Mucosa of descending colon (tissue), 3 donors: Measurements from ENCODE around the gene FZD2. TPM values are rescaled to one million over a fixed set of nuclear protein-coding genes. Genes with fewer than 3 reads are reported as not detected.

ENCODE experiments used
- ATAC-seq: fragments of 200-7000 bp; cut with Tn5 transposase; one replicate; pipeline ENCODE4 v1.9.1; 2020; ENCODE audit warnings: mild to moderate bottlenecking, moderate library complexity
- DNase-seq, 3 donors: peaks; one replicate each; pipeline ENCODE4 v3.0.0-alpha.2; 2020
- H3K36me3 ChIP-seq: fragments of 200-600 bp; one replicate; pipeline ENCODE4 v1.8.0; 2021; ENCODE audit warnings: low read depth, mild to moderate bottlenecking
- H3K4me1 ChIP-seq: fragments of 200-600 bp; one replicate; pipeline ENCODE4 v1.8.0; 2021; ENCODE audit warnings: low read depth, mild to moderate bottlenecking
- H3K4me3 ChIP-seq: fragments of 200-600 bp; one replicate; pipeline ENCODE4 v1.8.0; 2021; ENCODE audit warnings: mild to moderate bottlenecking
- H3K9me3 ChIP-seq: fragments of 200-600 bp; one replicate; pipeline ENCODE4 v1.8.0; 2021; ENCODE audit warnings: mild to moderate bottlenecking
- intact Hi-C, 2 donors: fragments of 100-400 bp; cut with DNase I in 1 of 2; cut with micrococcal nuclease in 1 of 2; formaldehyde crosslinking; loops; one replicate each; pipeline versions ENCODE4 v1.11.0 to v1.11.1; 2022; cut with DNase I, micrococcal nuclease
- total RNA-seq, 3 donors: library from RNA; stranded (reverse); fragmentation: NEBNext Ultra II Directional in 2 of 3; extraction: Animal tissue kit (Norgen Biotek cat#: 25700) in 2 of 3; gene quantifications; one replicate each; pipeline versions ENCODE4 v1.2.1 to v1.2.4, GENCODE V29; 2021 to 2023
- TF ChIP-seq, protein P1 (sequence below): fragments of 200-600 bp; IDR thresholded peaks from one replicate; pipeline ENCODE4 v1.8.0; 2022; ENCODE audit warnings: antibody characterized with exemption, mild to moderate bottlenecking
- donor health status: DM: no; HTN: no; CAD: no; lungs with moderate emphysema.
- donor health status: DM: no; HTN: no; CAD: no.
- donor health status: DM: no; HTN: yes; CAD: no.

FZD2 gene
- total RNA-seq, 3 donors from 2014 or later, result 0.58 to 3.0 (median 1.5) TPM

DNA sequence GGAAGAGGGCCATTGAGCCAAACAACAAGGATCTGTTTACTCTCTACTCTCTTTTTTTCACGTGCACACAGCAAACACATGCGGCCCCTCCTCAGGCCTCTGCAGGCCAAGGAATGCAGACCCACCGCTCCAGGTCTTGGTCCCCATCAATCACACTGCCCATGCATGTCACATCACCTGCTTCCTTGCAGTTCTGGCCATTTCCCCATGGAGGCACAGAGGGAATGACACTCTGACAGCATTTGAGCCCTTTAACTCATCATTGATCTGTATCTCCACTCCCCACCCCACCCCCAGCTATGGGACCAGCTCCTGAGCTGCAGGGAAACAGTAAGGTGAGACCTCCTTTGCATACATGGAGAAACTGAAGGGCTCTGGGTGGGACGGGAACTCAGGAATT, 53.0 kb downstream of the FZD2 start:
- Histone ChIP-seq H3K4me3 (no peak overlapping the region), H3K9me3 (no peaks in the 10 kb centered on the region), H3K4me1 (no peaks in the 10 kb centered on the region), H3K36me3 (no peaks in the 10 kb centered on the region)
- DNase-seq, result no peak
- ATAC-seq, result no peak
- intact Hi-C loops, result no loop called here
- TF ChIP-seq, protein P1, sequence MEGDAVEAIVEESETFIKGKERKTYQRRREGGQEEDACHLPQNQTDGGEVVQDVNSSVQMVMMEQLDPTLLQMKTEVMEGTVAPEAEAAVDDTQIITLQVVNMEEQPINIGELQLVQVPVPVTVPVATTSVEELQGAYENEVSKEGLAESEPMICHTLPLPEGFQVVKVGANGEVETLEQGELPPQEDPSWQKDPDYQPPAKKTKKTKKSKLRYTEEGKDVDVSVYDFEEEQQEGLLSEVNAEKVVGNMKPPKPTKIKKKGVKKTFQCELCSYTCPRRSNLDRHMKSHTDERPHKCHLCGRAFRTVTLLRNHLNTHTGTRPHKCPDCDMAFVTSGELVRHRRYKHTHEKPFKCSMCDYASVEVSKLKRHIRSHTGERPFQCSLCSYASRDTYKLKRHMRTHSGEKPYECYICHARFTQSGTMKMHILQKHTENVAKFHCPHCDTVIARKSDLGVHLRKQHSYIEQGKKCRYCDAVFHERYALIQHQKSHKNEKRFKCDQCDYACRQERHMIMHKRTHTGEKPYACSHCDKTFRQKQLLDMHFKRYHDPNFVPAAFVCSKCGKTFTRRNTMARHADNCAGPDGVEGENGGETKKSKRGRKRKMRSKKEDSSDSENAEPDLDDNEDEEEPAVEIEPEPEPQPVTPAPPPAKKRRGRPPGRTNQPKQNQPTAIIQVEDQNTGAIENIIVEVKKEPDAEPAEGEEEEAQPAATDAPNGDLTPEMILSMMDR, result no peak

Other genes with a start within 250 kb of the FZD2 start
- 1 to 10 TPM in 2 of 3 donors, under 1 TPM in 1; 0.34 to 3.7 (median 1.4) TPM for gene RUNDC3A, start 248.9 kb upstream of the FZD2 start, total RNA-seq
- gene SLC25A39, start 232.7 kb upstream of the FZD2 start, total RNA-seq, result 100 to 1,000 TPM in 2 of 3 donors, 10 to 100 TPM in 1; 91.8 to 142 (median 133) TPM
- gene GRN, start 212.2 kb upstream of the FZD2 start, total RNA-seq, result 100 to 1,000 TPM; 282 to 500 (median 411) TPM
- gene FAM171A2, start 193.6 kb upstream of the FZD2 start, total RNA-seq, result 1 to 10 TPM in 1 of 3 donors, under 1 TPM in 2; 0.12 to 1.3 (median 0.31) TPM
- gene ITGA2B, start 167.8 kb upstream of the FZD2 start, total RNA-seq, result under 1 TPM; 0.26 to 0.79 (median 0.41) TPM
- 10 to 100 TPM; 34.8 to 48.4 (median 36.3) TPM for gene GPATCH8, start 54.1 kb upstream of the FZD2 start, total RNA-seq
- under 1 TPM in 1 of 3 donors, not detected in 2; 0.16 TPM for gene MEIOC, start 99.0 kb downstream of the FZD2 start, total RNA-seq
- gene CCDC43, start 132.3 kb downstream of the FZD2 start, total RNA-seq, result 10 to 100 TPM; 14.3 to 19.1 (median 18.7) TPM
- 10 to 100 TPM in 1 of 3 donors, 1 to 10 TPM in 2; 4.9 to 10.2 (median 7.2) TPM for gene DBF4B, start 151.2 kb downstream of the FZD2 start, total RNA-seq
- gene ADAM11, start 201.5 kb downstream of the FZD2 start, total RNA-seq, result 1 to 10 TPM in 1 of 3 donors, under 1 TPM in 1, not detected in 1; 0.17 to 4.7 TPM